HG02852 (cell line): ENCODE measurements around the gene CARMIL3.
"Not testable (repeated sequence)": the region's sequence is repeated elsewhere in the genome, so short reads cannot be mapped to it uniquely, and the experiment has no call there.

Experiments used
- ATAC-seq: cut with Tn5 transposase; IDR thresholded peaks from one replicate; pipeline ENCODE4 v1.9.1; 2021; ENCODE audit warnings: mild to moderate bottlenecking, moderate library complexity; ENCODE audit not compliant: unreplicated experiment

CARMIL3 gene

GRCh38 chr14:24093207-24093900 is 41.5 kb downstream of the CARMIL3 start:
- no peak for ATAC-seq

- peak; percentile 50 for ATAC-seq
Measured at GRCh38 chr14:24093901-24094840, 42.4 kb downstream of the CARMIL3 start, which contains the start of gene PCK2. TSS of gene PCK2 (plus strand) at chr14:24094311. CDS start at chr14:24094406, 95 bp downstream.

GRCh38 chr14:24094841-24095270 is 43.0 kb downstream of the CARMIL3 start:
- no peak for ATAC-seq

- ATAC-seq = peak; percentile 70
Measured at GRCh38 chr14:24095271-24096068, 43.7 kb downstream of the CARMIL3 start.

- ATAC-seq = no peak
Measured at GRCh38 chr14:24096545-24097181, 44.9 kb downstream of the CARMIL3 start.

GRCh38 chr14:24098229-24098926 is 46.6 kb downstream of the CARMIL3 start:
- no peak for ATAC-seq

GRCh38 chr14:24098927-24099813 is 47.4 kb downstream of the CARMIL3 start:
- no peak for ATAC-seq

- no peak for ATAC-seq
Measured at GRCh38 chr14:24100197-24100981, 48.6 kb downstream of the CARMIL3 start.

- ATAC-seq = no peak
Measured at GRCh38 chr14:24100982-24101494, 49.2 kb downstream of the CARMIL3 start.

GRCh38 chr14:24102357-24103048 is 50.7 kb downstream of the CARMIL3 start:
- ATAC-seq = no peak

- ATAC-seq = no peak
Measured at GRCh38 chr14:24103451-24103850, 51.6 kb downstream of the CARMIL3 start.

GRCh38 chr14:24105609-24106239 is 53.9 kb downstream of the CARMIL3 start:
- not testable (repeated sequence) for ATAC-seq

GRCh38 chr14:24106672-24107271 is 55.0 kb downstream of the CARMIL3 start:
- ATAC-seq = no peak

GRCh38 chr14:24108336-24108874 is 56.6 kb downstream of the CARMIL3 start:
- ATAC-seq = peak; percentile 27

- no peak for ATAC-seq
Measured at GRCh38 chr14:24110060-24110459, 58.3 kb downstream of the CARMIL3 start.

GRCh38 chr14:24110523-24110922 is 58.7 kb downstream of the CARMIL3 start:
- ATAC-seq = no peak
